NCI-H1930 (cell line): ENCODE results near the gene DCST2.

Source experiments
- DNase-seq, 2 experiments: peaks; one replicate each; lab custom pipeline; 2025; lab: John Stamatoyannopoulos, UW

Gene DCST2

DNA sequence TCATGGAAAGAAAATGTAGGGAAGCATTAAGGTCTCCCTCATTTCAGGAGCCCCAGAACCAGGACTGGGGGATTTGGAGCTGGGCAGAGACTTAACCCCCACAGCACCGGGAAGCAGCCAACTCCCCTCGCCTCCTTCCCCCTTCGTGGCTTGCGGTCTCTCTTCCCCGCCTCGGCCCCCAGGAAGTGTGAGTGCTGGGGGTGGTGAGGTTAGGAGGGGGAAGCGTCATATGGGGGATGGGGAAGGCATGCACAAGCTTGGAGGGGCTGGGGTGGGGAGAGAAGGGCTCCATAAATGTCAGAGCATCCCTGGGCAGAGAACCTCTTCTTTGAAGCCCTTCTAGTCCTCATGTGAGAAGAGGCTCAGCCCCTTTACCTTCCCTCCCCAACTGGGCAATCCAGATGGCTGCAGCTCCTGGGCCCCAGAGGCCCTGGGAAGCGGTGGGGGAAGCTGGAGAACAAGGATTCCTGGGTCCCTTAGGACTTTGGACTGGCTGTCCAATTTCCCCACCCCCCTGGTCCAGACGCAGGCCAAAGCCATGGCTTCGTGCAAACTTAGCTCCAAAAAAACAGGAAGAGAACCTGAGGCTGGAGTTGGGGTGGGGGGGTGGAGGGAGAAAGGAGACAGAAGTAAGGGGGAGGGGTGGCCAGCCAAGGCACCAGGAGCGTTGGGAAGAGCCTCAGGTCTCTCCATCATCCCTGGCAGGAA lies 23.2 kb downstream of the DCST2 start:
- no peak for DNase-seq

DNA sequence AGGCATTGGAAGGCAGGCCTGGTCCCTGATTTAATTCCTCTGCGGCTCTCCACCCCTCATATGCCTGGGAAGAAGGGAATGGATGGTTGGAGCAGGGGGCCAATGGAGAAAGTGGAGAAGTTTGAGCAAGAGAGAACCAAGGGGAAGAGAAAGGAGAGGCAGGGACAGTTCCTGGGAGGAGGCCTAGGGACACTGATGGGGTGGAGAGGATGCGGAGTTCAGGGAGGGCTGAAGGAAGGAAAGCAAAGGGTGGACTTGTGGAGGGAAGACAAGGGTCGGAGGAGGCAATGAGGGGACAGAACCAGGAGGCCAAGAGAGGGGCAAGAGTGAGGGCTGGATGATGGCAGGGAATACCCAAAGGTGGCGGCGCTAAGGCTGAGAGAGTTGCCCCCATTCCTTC lies 23.8 kb downstream of the DCST2 start:
- no peak for DNase-seq

DNA sequence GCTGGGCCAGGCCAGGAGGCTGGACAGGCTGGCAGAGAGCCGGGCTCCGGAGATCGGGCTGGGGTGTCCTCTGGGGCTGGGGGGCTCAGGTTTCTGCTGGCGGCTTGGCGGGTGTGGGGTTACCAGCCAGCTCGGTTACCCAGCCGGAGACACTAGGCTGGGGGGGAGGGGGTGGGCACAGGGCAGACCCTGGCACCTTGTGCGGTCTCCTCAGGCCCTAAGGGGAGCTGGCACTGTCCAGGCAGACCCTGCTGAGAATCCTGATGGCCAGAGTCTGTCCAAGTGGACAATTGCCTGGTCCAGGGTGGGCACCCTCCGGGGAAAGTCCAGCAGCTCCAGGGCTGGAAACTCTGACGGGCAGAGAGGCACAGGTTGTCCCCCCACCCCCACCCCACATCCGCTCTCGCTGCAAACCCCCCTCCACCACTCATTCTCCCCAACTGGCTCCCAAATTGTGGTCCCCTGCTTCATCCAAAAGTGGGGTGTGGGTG lies 24.3 kb downstream of the DCST2 start:
- DNase-seq: no peak

DNA sequence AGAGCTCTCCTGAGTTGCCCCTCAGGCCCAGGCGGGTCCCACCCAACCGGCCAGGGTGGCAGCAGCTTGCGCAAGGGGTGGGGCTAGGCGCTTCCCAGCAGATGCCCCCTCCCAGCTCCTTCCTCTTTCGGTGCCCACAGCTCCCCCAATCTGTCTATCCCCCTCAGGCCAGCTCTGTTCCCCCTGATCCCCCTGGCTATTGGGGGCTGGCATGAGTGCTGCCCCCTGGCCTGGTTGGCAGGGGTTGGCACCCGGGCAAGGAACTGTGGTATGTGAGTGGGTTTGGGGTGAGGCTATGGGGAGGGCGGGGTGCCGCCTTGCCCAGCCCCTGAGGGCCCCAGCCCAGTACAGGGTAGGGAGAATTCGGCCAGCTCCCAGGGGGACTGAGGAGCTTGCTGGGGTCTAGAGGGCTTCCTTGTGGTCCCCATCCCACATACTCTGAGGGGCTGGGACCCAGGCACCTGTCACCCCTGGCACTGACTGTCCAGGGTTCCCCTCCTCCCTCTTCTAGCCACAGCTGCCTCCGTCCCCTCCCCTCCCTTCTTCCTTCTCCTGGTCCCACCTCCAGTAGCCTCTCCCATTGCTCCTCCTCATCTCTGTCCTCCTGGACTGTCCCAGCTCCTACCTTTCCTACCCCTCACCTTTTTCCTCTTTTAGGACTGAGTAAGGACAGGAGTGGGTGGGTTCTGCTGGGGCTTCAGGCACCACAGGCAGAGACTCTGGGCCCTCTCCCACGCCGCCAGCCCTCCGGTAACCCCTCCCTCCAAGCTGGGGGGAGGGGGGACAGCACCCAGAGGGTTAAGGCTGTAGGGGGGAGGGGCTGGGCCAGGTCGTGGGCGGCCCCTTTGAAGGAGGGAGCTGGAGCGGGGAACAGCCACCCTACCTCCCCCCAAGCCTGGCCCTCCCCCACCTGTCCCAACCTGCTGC lies 25.3 kb downstream of the DCST2 start:
- DNase-seq: no peak

DNA sequence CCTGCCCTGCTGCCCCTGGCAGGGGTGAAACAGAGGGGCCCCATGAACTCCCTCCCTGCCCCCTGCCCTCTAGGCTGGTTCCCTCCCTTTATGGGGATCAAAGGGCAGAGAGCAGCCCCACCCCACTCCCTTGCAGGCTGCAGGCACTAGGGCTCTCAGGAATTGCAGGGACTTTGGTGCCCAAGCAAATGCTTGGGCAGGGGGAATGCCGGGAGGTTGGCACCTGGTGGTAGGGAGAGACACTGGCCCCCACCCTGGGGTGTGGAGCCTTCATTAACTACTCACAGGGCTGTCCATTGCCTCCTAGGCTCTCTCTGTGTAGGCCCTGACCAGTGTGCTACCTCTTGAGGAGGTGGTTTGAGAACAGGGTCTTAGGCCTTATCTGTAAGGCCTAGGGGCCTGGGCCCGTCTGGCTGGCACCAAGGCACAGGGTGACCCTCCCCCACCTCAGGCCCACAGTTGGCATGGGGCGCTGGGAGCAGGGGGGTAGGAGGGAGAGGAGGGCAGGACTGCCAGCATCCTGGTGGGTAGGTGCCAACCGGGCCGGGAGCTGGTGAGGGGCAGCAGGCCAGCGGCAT lies 26.2 kb downstream of the DCST2 start:
- DNase-seq: no peak

DNA sequence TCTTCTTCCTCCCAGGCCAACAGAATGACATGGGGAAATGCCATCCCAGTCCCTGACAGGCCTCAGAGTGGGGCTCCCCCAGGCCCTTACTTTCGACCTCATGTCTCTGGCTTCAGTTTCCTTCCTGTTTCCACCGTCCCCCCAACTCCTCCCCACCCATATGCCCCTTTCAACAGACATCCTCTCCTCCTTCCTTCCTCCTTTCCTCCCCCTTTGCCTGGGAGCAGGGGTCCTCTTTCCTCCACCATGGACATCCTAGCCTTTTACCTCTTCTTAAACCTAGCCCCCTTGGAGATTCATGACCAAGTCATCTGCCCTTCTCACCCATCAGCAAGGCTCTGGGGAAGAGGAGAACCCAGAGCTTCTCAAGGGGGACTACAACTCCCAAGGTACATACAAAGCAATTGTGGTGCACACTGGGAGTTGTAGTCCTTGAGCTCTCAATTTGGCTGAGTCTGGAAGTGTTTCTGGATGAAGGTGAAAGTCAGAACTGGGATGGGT lies 26.9 kb downstream of the DCST2 start:
- no peak for DNase-seq

DNA sequence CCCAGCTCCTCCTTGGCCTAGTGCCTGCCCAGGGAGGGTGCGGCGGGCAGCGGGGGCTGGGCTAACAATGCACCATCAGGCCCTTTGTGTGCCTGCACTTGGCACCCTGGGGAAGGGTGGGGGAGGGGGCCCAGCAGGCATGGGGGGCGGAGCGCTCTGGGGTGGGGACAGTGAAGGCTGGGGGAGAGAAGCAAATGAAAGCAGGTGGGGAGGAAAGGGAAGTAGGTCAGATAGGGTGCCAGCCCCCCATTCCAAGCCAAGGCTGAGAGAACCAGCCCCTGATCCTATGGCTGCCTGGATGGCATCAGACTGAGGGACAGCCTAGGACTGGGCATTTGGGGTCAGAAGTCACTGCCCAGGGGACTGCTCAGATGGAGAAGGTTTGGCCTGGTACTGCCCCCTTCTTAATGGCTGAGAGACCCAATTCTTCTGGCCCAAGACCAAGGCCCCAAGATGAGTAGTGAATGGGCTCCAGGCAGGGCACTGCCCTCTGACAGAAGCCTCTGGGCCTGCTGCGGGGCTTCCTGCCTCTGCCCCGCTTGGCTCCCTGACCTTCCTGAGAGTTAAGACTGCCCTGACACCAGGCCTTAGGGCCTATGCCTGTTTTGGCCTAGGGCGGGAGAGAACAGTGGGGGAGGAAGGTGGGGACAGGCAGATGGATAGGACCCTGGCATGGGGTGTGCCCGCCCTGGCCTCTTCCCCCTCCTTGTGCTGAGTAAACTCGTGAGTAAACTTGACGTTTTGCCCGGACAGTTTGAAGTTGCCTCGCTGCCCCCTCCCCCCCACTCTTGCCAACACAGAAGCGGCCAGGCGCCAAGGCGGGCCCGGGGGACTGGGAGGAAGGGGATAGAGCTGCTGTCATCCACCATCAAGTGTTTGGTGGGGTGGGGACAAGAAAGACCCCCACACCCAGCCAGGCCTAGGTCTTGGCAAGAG lies 28.2 kb downstream of the DCST2 start:
- DNase-seq: no peak

DNA sequence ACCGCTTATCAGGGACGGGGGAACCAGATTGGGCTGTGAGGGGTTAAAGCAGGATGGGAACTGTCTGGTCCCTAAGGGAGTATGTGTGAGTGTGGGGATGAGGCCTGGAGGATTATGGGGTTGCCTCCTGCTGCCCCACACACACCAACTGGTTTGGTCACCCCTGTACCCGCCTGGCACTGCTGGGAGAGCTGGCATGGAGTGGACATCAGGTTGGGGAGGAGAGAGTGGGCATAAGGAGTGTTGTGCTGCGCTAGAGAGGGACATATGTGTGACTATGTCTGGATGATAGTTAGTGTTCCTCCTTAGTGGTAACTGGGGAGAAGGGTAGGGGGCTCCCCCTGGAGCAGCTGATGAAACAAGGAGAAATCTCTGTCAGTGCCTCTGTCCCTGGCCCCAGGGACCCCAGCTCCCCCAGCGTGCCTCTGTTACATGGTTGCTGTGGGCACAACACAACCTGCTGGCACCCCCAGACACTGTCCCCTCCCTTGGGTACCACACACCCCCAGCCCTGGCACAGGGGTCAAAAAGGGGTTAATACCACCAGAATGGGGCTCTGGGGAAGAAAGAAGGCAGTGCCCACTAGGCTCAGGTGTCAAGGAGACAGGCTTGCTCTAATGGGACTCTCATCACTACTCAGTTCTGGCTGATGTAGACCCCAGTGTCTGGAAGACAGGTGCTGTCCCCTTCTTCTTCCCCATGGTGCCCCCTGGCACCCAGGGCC lies 29.1 kb downstream of the DCST2 start:
- DNase-seq: peak in 1 of 2 experiments; percentile 31

DNA sequence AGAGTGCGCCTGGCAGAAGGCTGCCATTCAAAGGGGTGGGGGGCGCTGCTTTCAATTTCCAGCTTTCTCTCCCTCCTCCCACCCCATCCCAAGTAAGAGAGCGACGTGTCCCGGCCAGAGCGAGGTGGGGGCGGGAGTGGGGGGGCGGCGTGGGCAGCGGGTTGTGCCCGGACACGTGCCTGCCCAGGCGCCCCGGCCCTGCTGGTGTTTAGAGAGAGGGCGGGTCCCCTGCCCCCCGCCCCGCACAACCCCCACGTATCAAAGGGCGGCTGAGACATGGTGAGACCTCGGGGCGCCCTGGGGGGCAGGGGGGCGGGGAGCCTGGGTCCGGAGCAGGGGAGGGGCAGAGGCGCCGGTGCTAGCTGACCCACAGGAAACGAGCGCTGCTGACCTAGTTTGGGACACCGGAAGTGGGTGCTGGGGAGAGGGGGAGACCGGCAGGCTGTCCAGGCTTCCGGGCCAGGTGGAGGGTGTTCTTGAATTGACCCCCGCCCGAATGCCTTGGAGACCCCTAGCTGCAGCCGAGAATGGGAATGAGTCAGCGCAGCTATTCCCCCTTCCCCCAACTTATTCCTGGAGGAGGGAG lies 29.7 kb downstream of the DCST2 start:
- no peak for DNase-seq

DNA sequence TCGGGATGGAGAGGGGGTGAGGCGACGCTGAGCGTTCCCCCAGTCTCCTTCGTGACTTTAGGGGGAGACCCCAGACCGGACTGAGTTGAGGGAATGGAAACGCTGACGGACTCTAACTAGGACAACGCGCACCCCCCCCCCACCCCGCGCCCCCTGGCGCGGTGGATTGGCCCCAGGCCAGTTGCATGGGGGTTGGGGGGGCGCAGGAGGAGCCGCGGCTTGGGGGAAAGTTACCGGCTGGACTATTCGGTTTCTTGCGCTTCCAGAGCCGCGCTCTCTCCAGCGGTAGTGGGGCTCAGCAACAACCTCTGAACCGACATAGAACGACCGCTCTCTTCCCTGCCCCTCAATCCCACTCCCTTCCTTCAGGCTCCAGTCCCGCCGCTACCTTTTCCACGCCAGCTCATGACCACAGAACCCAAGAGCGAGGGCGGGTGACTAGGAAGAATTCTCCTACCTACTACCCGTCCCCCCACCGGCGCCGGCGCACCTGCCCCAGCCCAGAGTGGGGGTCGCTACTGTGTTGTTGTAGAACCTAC lies 30.3 kb downstream of the DCST2 start:
- DNase-seq: no peak

DNA sequence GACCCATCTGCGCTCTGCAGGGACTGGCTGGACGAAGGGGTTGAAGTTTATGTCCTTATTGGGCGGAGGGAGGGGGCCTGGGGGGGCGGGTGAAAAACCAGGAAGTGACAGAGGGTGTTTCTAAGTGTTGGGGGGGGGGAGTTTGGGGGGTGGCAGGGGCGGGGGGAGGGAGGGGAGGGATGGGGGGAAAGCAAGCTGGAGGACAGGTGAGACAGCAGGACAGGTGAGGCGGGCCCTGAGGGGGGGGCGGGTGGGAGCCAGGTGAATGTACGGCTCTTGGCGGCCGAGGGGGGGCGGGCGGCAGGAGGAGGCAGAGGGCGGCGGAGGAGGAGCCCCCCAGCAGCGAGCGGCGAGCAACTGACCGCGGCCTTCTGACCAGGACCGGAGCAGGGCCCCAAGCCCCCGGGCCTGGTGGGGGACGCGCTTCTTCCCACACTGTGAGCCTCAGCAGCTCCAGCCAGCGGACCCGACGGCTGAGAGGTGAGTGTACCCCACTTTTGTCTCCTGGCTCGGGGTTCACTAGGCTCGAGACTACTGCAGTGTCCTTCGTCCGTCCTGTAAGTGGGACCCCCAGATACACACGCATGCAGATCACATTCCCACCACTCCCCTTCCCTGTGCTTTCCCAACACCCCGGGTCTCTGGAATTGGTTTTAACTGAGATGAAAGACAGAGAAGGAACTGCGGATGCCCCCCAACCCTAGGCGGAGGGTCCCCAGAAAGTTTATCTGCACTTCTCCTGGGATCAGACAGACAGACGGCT lies 30.9 kb downstream of the DCST2 start, which contains the start of gene ZBTB7B:
Gene ZBTB7B, plus strand, starts transcription at position 339 of the 763 bp plus-strand sequence. CDS start 11,859 bp downstream, outside the sequence.
- DNase-seq: no peak

DNA sequence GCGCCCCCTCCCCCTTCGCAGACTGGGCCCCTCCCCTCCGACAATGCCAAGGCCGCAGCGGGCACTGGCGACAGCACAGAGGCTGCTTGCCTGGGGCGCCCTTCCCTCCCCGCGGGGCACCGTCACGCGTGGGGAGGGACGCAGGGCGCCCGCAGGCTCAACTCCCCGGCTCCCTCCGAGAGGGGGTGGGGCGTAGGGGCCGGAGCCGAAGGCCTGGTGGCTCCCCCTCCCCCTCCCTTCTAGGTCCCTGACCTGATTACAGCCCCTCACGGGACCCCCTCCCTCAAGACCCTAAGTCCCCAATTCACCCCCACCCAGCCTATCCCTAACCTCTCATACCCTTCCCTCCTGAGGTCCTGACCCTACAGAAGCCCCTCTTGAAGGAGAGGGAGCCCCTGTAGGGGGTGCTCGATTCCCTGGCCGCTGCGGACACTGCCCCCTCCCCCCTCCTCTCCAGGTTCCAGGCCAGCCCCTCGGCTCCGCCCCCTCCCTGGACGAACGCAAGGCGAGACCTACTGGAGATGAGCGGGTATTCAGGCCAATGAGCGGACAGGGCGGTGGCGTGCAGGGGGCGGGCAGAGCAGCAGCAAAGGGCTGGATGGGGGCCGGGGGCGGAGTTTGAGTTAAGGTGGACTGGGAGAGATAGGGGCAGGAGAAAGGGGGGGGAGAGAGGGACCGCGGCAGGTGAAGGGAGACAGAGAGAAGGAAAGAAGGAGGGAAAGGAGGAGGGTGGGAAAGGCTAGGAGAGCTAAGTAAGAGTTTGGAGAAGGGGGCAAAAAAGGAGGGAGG lies 31.7 kb downstream of the DCST2 start:
- peak; percentile 98 for DNase-seq

DNA sequence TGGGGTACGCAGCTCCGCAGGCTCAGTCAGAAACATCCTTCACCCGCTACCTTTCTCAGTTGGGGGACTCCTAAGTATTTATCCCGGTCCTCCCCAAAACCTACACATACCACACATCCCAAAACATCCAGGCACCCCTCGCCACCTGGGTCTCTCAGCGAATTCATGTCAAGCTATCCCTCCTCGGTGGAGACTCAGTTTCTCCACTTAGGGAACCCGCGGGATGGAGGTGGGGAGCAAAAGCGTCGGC lies 32.2 kb downstream of the DCST2 start:
- no peak for DNase-seq

DNA sequence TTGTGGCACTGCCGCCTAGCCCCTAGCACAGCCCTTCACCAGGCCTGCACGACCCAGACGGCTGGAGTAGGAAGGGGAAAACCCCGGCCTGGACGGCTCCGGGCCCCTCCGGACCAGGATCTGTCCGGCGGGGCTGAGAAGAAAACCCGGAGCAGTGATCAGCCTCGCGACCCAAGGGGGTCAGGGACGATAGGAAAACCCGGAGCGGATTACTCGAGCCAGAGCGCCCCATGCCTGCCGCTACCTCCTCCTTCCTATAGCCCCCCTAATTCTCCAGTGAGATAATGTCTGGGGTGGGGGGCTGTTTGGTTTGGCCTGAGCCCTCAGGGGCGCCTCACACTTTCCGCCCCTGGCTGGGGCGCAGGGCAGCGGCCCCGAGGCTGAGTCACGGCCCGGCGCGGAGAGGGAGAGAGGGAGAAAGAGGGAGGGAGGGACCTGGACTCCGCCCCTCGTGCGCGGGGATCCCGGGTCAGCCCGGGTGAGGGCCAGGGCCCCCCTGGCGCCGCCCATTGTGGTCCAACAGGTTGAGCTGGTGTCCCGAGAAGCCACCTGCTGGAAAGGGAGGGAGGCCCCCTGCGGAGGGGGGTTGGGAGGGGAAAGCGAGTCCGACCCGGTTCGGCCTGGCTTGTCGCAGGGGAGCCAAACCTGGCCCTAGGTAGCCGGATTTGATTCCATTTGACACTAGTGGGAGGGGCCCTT lies 32.7 kb downstream of the DCST2 start:
- peak; percentile 83 to 89 for DNase-seq

DNA sequence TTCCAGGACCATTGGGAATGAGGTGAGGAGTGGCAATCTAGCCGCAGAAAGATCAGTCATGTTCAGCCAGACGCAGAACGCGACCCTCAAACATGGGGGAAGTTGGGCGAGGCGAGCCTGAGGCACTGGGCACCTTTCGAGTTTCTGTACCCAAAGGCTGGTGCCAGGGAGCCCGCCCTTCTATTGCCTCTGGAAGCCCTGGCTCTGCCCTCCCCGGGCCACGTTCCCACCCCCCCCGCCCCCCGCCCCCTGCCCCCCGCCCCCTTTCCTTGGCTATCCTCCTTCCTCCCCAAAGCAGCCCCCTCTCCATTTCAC lies 33.2 kb downstream of the DCST2 start:
- DNase-seq: no peak

DNA sequence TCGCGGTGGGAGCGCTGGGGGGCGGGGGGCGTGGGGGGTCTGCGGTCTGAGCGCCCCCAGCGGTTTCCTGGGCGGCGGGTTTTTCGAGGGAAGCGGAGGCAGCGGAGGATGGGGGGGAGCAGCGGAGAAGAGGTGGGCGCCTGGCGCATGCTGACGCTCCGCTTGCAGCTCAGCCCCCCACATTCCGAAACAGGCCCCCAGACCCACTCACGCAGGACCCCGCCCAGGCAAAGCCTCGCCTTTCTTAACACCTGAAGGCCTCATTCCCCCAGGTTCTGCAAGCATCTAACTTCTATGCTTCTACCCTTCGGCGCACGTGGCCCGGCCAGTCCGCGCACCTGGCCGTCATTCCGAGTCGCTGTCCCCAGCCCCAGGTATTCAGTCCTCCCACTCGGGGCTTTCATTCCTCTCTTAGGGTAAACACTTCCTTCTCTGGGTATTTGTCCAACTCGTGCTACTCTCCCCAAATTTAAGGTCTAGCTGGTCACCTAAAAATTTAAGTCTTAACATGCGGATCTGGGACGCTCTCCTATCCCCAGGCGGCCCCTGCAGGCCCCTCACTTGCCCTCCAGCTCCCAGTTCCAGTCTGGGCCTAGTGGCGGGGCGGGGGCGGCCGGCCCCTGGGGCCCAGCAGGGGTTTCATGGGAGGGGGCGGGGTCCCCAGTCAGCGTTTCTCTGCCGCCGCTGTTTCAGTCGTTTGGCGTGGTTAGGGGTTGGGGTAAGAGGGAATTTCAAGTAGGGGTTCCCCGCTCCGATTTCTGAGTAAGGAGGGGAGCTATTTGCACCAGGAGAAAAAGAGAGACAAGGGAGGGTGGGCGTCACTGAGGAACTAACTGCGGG lies 33.8 kb downstream of the DCST2 start:
- peak; percentile 60 to 71 for DNase-seq
